Activated CD4-positive, CD25-positive, alpha-beta regulatory T cell treated with anti-CD3 and anti-CD28 coated beads, Interleukin-2, amount 50 U/mL, for 16 hours (primary cell): Measurements from ENCODE around the gene EN2.

ENCODE experiments used
- DNase-seq: peaks from one replicate; pipeline ENCODE4 v3.0.0-alpha.2; 2020; ENCODE audit warnings: low read depth, low spot score

Gene EN2

DNA sequence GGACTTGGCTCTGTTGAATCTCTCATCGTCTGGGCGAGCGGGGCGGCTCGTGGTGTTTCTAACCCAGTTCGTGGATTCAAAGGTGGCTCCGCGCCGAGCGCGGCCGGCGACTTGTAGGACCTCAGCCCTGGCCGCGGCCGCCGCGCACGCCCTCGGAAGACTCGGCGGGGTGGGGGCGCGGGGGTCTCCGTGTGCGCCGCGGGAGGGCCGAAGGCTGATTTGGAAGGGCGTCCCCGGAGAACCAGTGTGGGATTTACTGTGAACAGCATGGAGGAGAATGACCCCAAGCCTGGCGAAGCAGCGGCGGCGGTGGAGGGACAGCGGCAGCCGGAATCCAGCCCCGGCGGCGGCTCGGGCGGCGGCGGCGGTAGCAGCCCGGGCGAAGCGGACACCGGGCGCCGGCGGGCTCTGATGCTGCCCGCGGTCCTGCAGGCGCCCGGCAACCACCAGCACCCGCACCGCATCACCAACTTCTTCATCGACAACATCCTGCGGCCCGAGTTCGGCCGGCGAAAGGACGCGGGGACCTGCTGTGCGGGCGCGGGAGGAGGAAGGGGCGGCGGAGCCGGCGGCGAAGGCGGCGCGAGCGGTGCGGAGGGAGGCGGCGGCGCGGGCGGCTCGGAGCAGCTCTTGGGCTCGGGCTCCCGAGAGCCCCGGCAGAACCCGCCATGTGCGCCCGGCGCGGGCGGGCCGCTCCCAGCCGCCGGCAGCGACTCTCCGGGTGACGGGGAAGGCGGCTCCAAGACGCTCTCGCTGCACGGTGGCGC lies at the start of gene EN2:
EN2 (plus strand) TSS at position 19 of the 767 bp plus-strand sequence; CDS start at position 268, 249 bp downstream.
- DNase-seq, result no peak

- no peak for DNase-seq
Observed at GRCh38 chr7:155408651-155409586, 49.0 kb upstream of the EN2 start.

GRCh38 chr7:155409980-155410379 lies 47.9 kb upstream of the EN2 start:
- no peak for DNase-seq

GRCh38 chr7:155410431-155410830 lies 47.5 kb upstream of the EN2 start:
- no peak for DNase-seq

DNA sequence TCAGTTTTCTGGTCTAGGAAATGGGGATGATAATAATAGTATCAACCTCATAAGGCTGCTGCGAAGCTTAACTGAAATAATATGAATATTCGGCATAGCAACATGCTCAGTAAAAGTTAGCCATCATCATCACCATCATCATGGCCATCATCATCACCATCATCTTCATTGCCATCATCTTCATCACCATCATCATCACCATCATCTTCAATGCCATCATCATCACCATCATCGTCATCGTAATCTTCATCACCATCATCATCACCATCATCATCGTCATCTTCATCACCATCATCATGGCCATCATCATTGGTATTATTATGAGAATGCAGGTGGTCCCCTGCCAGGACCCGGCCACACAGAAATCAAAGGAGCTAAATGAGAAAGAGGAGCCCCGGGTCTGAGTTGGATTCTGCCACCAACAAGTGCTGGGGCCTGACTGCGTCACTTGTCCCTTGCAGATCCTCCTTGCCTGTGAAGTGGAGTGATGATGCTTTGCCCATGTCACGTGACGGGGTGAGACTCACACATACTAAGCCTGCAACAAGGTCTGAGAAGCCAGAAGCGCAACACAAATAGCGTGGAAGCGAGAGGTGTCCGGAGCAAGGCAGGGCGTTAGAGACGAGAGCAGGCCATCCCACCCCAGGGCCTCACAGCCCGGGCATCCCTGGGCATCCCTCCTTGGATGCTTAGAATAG lies 46.1 kb upstream of the EN2 start:
- no peak for DNase-seq

- no peak for DNase-seq
Observed at GRCh38 chr7:155412416-155413253, 45.3 kb upstream of the EN2 start.

DNA sequence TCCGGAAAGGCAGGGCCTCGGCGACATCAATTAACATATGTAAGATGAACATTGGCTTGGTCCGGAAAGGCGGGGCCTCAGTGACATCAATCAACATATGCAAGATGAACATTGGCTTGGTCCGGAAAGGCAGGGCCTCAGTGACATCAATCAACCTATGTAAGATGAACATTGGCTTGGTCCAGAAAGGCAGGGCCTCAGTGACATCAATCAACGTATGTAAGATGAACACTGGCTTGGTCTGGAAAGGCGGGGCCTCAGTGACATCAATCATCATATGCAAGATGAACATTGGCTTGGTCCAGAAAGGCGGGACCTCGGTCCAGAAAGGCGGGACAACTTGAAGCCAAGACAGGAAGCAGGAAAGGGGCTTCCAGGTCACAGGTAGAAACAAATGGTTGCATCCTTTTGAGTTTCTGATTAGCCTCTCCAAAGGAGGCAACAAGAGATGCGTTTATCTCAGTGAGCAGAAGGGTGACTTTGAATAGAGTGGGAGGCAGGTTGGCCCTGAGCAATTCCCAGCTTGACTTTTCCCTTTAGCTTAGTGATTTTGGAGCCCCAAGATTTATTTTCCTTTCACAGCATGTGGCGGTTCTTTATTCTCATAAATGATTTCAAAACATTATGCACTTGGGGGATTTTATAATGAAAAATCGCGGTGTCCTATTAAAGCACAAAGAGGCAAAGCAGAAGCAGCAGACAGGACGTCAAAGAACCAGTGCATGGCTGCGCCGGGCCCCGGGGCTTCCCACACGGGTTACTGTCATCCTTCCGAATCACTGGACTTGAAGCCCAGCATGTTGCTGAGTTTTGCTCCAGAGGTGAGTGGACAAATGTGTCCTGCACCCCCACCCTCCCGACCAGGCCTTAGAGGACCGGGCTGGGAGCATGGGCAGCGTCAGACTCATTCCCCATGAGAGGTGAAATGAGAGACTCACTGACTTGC lies 43.1 kb upstream of the EN2 start:
- DNase-seq, result no peak

GRCh38 chr7:155416646-155417380 lies 41.1 kb upstream of the EN2 start:
- DNase-seq, result no peak

GRCh38 chr7:155418304-155418703 lies 39.6 kb upstream of the EN2 start:
- no peak for DNase-seq

- no peak for DNase-seq
Observed at GRCh38 chr7:155418941-155419755, 38.8 kb upstream of the EN2 start.

- no peak for DNase-seq
Observed at GRCh38 chr7:155420116-155420515, 37.8 kb upstream of the EN2 start.

DNA sequence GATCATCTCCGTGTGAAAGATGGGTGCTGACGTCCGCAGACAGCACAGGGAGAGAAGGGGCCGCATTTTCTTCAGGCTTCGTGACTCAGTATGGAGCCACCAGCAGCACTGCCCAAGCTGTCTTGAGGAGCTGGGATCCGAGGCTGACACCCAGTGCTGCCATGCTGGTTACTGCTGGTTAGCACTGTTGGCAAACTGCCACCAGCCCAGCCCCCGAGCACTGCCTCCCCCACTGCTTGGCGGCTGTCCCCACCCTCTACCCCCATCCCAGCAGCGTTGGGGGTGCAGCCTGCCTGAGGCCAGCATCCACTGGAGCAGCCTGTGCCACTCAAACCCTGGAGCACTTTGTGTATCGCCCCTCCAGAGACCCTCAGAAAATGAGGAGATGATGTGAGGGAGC lies 35.8 kb upstream of the EN2 start:
- DNase-seq, result no peak

DNA sequence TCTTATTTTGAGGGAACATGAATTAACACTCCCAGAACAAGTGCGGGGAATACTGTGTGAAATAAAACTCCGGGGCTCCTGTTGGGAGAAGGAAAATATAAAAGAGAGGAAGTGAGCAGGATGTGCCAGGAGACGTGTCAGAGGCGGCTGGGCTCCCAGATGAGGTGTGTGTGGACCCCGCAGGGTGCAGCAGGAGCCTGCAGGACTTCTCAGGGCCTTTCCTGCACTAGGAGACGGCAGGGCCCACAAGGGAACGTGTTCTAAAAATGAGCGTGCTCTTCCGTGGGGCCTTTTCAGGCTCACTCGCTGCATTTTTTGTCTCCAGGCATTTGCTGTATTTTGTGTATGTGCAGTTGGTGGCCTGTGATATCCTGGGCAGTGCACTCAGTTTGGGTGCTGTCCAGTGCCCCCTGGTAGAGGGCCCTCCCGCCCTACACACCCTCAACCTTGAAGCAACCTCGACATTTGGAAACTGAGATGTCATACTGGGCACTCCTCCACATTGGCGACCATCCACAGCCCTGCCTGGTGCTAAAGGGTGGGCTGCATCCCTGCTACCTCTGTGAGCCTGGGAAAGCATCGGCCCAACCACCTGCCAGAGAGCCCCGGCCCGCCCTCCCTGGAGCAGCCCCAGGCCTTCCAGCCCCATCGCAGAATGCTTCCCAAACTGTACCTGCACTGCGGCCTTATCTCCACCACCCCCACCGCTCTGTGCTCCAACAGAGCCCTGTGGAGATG lies 35.2 kb upstream of the EN2 start:
- DNase-seq, result no peak

- no peak for DNase-seq
Observed at GRCh38 chr7:155423337-155424285, 34.3 kb upstream of the EN2 start.

- no peak for DNase-seq
Observed at GRCh38 chr7:155424301-155425010, 33.5 kb upstream of the EN2 start.

GRCh38 chr7:155425011-155425340 lies 33.0 kb upstream of the EN2 start:
- no peak for DNase-seq
